Natural killer cell (primary cell): ENCODE results near the gene ACOT11. TPM values are rescaled to one million over a fixed set of nuclear protein-coding genes. Genes with fewer than 3 reads are reported as not detected.

Source experiments
- ATAC-seq, 3 donors: fragments of 150-1000 bp in 2 of 3; fragments of 200-7000 bp in 1 of 3; cut with Tn5 transposase; 1 replicate in 1 of 3; 2 replicates in 2 of 3; pipeline ENCODE4 v1.10.0; 2021; ENCODE audit warnings: mild to moderate bottlenecking in 2 of 3, moderate library complexity in 2 of 3
- DNase-seq, 2 donors: peaks; one replicate each; pipeline versions ENCODE4 v3.0.0 to v3.0.0-alpha.2; 2013 to 2021; ENCODE audit warnings: mixed read lengths in 1 of 2
- H3K27ac ChIP-seq: one replicate; pipeline ENCODE4 v1.5.1; 2013; ENCODE audit warnings: mild to moderate bottlenecking, low read length
- H3K27me3 ChIP-seq: one replicate; pipeline ENCODE4 v1.6.1; 2013; ENCODE audit warnings: low read length; ENCODE audit not compliant: control insufficient read depth, insufficient read depth
- H3K36me3 ChIP-seq: one replicate; pipeline ENCODE4 v1.6.1; 2013; ENCODE audit warnings: low read length; ENCODE audit not compliant: control insufficient read depth, insufficient read depth
- H3K4me1 ChIP-seq: one replicate; pipeline ENCODE4 v1.6.1; 2013; ENCODE audit warnings: low read length; ENCODE audit not compliant: control insufficient read depth, insufficient read depth
- H3K4me3 ChIP-seq: one replicate; pipeline ENCODE4 v1.5.1; 2013; ENCODE audit warnings: low read length
- H3K9me3 ChIP-seq: one replicate; pipeline ENCODE4 v1.6.1; 2013; ENCODE audit warnings: low read length; ENCODE audit not compliant: control insufficient read depth, insufficient read depth
- H3K27ac Mint-ChIP-seq, 2 donors: one replicate each; pipeline ENCODE4 v1.8.0; 2022; ENCODE audit warnings: mild to moderate bottlenecking in 2 of 2, mixed read lengths in 2 of 2, moderate library complexity in 1 of 2
- H3K27me3 Mint-ChIP-seq, 2 donors: one replicate each; pipeline ENCODE4 v1.8.0; 2022; ENCODE audit warnings: low read depth in 2 of 2, mixed read lengths in 2 of 2
- H3K36me3 Mint-ChIP-seq: one replicate; pipeline ENCODE4 v1.8.0; 2022; ENCODE audit warnings: mixed read lengths
- H3K4me1 Mint-ChIP-seq, 2 donors: one replicate each; pipeline ENCODE4 v1.8.0; 2022; ENCODE audit warnings: mixed read lengths in 2 of 2
- H3K4me3 Mint-ChIP-seq: one replicate; pipeline ENCODE4 v1.8.0; 2022; ENCODE audit warnings: mild to moderate bottlenecking, moderate library complexity, mixed read lengths
- H3K9me3 Mint-ChIP-seq, 2 donors: one replicate each; pipeline ENCODE4 v1.8.0; 2022; ENCODE audit warnings: mixed read lengths in 2 of 2
- WGBS: methylation state at CpG from one replicate; pipeline ENCODE4 v1.1.7; 2013; ENCODE audit warnings: missing lambda C conversion rate; ENCODE audit not compliant: insufficient coverage; 5-methylcytosine and 5-hydroxymethylcytosine counted together
- intact Hi-C: fragments of 100-400 bp; cut with micrococcal nuclease; formaldehyde crosslinking; loops from one replicate; pipeline ENCODE4 v1.14.2; 2022
- total RNA-seq, 4 donors: library from RNA; stranded (reverse); fragments of 120-200 nt in 1 of 4; gene quantifications; one replicate each; pipeline versions ENCODE4 v1.2.3 to v1.2.4, GENCODE V29; 2013 to 2022
- TF ChIP-seq, protein P1 (sequence below): fragments of 200-600 bp; IDR thresholded peaks from one replicate; pipeline ENCODE4 v1.8.0; 2022; ENCODE audit warnings: antibody characterized with exemption

Gene ACOT11
- total RNA-seq, 3 donors from 2014 or later (not counting 1 experiment from before 2014, with no cell fraction given): 0.61 to 1.2 (median 0.85) TPM

DNA sequence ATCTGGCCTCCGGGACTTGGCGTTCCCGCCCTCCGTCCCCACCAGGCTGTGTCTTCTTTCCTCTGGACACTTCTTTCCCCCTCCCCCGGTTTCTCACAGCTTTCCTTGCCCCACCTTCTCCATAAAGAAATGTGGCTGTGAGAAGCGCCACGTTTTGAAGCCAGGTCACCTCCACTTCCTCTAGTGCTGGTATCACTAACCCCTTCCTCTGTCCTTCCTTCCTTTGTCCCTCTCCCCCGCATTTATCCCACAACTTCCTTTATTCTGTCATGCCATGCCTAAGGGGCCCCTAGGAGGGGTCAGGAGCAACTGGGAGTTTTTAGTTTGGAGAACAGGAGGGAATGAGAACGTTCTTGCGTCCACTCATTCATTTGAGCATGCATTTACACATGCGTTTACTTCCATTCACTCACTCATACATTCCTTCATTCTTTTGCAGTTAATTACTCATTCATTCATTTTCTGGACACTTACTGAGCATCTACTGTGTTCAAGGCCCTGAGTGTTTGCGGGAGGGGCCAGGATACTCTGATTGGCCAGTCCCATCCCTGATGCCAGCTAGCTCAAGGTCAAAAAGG, 5.0 kb upstream of the ACOT11 start:
- Histone ChIP-seq H3K4me1 (peaks cover 19% of the 10 kb centered on the region), H3K9me3 (no peaks in the 10 kb centered on the region), H3K27me3 (no peaks in the 10 kb centered on the region), H3K36me3 (no peaks in the 10 kb centered on the region), H3K27ac (no peak overlapping the region), H3K4me3 (no peak overlapping the region)
- Mint-ChIP-seq H3K9me3 (no peaks in the 10 kb centered on the region), H3K4me3 (peak overlapping the region; percentile 89), H3K27ac (peak overlapping the region; percentile 41 to 85), H3K36me3 (no peaks in the 10 kb centered on the region), H3K4me1 (peaks cover 20 to 22% of the 10 kb centered on the region in 2 donors), H3K27me3 (peaks cover 0 to 7% of the 10 kb centered on the region in 2 donors)
- DNase-seq (no peak), ATAC-seq (no peak)
- TF ChIP-seq, protein P1, sequence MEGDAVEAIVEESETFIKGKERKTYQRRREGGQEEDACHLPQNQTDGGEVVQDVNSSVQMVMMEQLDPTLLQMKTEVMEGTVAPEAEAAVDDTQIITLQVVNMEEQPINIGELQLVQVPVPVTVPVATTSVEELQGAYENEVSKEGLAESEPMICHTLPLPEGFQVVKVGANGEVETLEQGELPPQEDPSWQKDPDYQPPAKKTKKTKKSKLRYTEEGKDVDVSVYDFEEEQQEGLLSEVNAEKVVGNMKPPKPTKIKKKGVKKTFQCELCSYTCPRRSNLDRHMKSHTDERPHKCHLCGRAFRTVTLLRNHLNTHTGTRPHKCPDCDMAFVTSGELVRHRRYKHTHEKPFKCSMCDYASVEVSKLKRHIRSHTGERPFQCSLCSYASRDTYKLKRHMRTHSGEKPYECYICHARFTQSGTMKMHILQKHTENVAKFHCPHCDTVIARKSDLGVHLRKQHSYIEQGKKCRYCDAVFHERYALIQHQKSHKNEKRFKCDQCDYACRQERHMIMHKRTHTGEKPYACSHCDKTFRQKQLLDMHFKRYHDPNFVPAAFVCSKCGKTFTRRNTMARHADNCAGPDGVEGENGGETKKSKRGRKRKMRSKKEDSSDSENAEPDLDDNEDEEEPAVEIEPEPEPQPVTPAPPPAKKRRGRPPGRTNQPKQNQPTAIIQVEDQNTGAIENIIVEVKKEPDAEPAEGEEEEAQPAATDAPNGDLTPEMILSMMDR: no peak
- intact Hi-C loops: no loop called here
- 37% methylated on average over 10 of the region's 12 CpGs for WGBS

DNA sequence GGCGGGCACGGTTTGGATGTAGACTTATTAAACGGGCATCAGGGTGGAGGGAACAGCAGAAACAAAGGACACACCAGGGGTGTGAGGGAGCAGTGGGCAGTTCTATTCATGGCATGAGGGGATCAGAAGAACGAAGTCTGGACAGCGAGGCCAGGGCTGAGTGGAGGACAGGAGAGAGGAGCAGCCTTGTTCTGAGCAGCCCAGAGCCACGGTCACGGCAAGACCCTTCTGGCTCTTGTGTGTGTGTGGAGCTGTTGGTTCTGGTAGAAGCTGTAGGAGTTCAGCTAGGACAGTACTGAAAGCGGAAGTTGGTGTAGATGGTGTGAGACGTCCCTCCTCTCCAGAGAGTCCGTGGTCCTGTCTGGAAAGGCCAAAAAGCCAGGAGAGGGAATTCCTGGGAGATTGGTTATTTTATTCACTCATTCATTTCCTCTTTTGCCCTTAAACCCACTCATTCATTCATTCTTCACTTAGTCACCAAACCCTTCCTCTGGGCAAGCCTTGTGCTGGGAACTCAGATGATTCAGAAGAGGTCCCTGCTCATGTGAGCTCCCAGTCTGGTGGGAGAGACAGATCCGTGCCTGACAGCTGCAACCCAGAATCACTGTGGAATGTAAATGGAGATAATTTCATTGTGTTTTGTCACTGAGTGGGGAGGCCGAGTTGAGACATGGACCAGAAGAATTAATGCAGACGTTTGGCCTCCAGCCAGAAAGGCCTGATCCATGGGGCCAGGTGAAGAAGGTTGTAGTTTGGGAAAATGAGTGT, 4.1 kb upstream of the ACOT11 start:
- H3K27ac ChIP-seq: no peak overlapping the region
- no peak for ATAC-seq
- no peaks in the 10 kb centered on the region for H3K27me3 ChIP-seq
- no peak overlapping the region for H3K4me3 ChIP-seq
- peaks cover 19% of the 10 kb centered on the region for H3K4me1 ChIP-seq
- Mint-ChIP-seq H3K27ac (peak overlapping the region; percentile 41 to 46), H3K27me3 (peaks cover 0 to 9% of the 10 kb centered on the region in 2 donors), H3K4me1 (peaks cover 20 to 22% of the 10 kb centered on the region in 2 donors), H3K4me3 (peak overlapping the region; percentile 89), H3K36me3 (no peaks in the 10 kb centered on the region), H3K9me3 (no peaks in the 10 kb centered on the region)
- intact Hi-C loops: no loop called here
- WGBS: 92% methylated on average over 12 of the region's 13 CpGs
- H3K9me3 ChIP-seq: no peaks in the 10 kb centered on the region
- DNase-seq: no peak
- no peaks in the 10 kb centered on the region for H3K36me3 ChIP-seq
- TF ChIP-seq, protein P1: no peak

DNA sequence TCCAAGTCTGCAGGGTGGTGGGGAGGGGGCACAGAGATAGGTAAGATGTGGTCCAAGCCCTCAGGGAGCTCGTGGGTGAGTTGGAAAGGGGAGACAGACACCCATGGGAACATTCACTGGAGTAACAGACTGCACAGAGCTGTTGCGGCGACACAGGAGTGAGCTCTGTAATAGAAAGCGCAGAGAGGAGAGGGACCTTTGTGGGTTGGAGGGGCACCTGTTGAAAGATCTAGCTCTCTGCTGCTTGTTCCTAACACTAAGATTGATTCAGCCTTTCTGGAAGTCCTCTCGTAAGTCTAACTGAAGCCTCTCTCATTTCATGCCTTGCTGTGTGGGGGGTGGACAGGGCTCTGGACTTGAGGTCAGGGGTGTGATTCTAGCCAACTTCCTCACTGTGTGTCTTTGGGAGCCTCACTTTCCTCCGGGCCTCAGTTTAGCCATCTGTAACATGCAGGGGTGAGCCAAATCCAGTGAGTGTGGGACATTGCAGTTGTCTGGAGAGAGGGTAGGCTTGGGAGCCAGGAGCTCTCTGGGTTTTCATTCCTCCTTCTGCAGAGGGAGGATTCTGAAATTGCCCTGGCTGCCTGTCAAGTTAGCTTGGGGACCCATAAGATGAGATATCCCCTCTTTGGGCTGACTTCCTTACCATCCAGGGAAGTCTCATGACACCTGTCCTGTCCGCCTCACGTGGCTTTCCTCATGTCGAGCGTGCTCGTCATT, 2.0 kb upstream of the ACOT11 start:
- Mint-ChIP-seq H3K36me3 (no peaks in the 10 kb centered on the region), H3K9me3 (no peaks in the 10 kb centered on the region), H3K27me3 (peaks cover 0 to 11% of the 10 kb centered on the region in 2 donors), H3K27ac (no peak overlapping the region), H3K4me3 (no peak overlapping the region), H3K4me1 (peaks cover 20 to 22% of the 10 kb centered on the region in 2 donors)
- TF ChIP-seq, protein P1: no peak
- Histone ChIP-seq H3K4me1 (peaks cover 17% of the 10 kb centered on the region), H3K27ac (no peak overlapping the region), H3K27me3 (no peaks in the 10 kb centered on the region), H3K36me3 (no peaks in the 10 kb centered on the region), H3K4me3 (no peak overlapping the region), H3K9me3 (no peaks in the 10 kb centered on the region)
- intact Hi-C loops: no loop called here
- ATAC-seq (no peak), DNase-seq (no peak)
- 83% methylated on average over 11 of the region's 11 CpGs for WGBS
